Vagina (tissue), 2 donors: ENCODE results near the gene TNK1.

Experiments
- POLR2A ChIP-seq, 2 donors: fragments of 450-650 bp; IDR thresholded peaks; one replicate each; pipeline ENCODE4 v1.6.1; 2017; ENCODE audit warnings: antibody characterized with exemption in 2 of 2, mild to moderate bottlenecking in 2 of 2, moderate library complexity in 2 of 2
- POLR2AphosphoS5 ChIP-seq, 2 donors: sonication (generic); formaldehyde crosslinking; IDR thresholded peaks; one replicate each; pipeline ENCODE4 v1.9.0; 2017; ENCODE audit warnings: antibody characterized with exemption in 2 of 2, mild to moderate bottlenecking in 2 of 2, low read depth in 1 of 2; ENCODE audit not compliant: insufficient read depth in 1 of 2
- TF ChIP-seq, protein P1 (sequence below), 3 experiments: fragments of 450-650 bp in 2 of 3; fragments of 200-600 bp in 1 of 3; sonication (generic) in 1 of 3; IDR thresholded peaks; one replicate each; pipeline ENCODE4 v1.5.1; 2017 to 2019; ENCODE audit warnings: antibody characterized with exemption in 3 of 3, mild to moderate bottlenecking in 2 of 3, moderate library complexity in 2 of 3

DNA sequence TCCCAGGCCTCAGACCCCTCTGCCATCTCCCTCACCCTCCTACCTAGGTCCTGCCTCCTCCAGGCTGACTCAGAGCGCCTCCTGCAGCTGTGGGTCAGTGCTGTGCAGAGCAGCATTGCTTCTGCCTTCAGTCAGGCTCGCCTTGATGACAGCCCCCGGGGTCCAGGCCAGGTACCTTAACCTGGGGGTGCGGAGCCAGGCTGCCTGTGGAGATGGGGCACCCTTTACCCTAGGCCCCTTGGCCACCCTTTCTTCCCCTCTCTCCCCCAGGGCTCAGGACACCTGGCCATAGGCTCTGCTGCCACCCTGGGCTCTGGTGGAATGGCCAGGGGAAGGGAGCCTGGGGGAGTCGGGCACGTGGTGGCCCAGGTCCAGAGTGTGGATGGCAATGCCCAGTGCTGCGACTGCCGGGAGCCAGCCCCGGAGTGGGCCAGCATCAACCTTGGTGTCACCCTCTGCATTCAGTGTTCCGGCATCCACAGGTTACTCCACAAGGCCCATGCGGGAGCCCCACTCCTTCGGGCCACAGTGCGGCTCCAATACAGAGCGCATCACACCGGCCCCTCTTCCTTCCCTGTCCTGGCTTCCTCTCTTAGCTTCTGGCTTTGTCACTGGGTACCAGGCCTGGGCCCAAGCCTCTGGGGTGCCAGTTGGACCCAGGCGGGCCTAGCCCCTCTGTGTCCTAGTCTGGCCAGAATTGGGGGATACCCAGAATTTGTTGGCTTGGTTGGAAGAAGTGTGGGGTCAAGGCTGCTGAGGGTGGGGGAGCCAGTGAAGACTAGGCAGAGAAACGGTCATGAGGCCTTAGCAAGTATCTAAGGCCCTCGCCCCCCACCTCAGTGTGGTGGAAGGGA lies 33.9 kb upstream of the TNK1 start:
- TF ChIP-seq, protein P1, sequence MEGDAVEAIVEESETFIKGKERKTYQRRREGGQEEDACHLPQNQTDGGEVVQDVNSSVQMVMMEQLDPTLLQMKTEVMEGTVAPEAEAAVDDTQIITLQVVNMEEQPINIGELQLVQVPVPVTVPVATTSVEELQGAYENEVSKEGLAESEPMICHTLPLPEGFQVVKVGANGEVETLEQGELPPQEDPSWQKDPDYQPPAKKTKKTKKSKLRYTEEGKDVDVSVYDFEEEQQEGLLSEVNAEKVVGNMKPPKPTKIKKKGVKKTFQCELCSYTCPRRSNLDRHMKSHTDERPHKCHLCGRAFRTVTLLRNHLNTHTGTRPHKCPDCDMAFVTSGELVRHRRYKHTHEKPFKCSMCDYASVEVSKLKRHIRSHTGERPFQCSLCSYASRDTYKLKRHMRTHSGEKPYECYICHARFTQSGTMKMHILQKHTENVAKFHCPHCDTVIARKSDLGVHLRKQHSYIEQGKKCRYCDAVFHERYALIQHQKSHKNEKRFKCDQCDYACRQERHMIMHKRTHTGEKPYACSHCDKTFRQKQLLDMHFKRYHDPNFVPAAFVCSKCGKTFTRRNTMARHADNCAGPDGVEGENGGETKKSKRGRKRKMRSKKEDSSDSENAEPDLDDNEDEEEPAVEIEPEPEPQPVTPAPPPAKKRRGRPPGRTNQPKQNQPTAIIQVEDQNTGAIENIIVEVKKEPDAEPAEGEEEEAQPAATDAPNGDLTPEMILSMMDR (IDR thresholded peaks at IDR 0.05) = no peak
- TF ChIP-seq POLR2AphosphoS5 (IDR thresholded peaks at IDR 0.05; ENCODE audit: insufficient read depth in 1 of 2, low read depth in 1 of 2) = no peak
- no peak for TF ChIP-seq POLR2A (IDR thresholded peaks at IDR 0.05)
